Measurements from ENCODE around the gene ABCD1.
"Not testable (repeated sequence)": the region's sequence is repeated elsewhere in the genome, so short reads cannot be mapped to it uniquely, and the experiment has no call there.

Gene ABCD1

DNA sequence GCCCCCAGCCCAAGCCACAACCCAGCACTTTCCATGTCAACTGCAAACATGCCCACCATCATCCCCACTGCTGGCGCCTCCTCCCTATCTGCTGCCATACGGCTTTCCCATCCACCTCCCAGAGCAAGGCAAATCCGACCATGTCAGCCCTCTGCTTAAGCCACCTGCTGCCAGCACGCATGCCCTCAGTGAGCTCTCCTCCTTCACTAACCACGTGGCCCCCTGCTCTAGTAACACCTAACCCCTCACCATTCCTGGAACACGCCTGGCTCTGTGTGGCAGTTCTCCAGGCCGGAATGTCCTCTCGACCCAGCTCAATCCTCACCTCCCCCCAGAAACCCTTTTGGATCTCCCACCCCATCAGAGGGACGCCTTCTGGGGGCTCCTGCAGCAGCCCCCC, 17.9 kb upstream of the ABCD1 start:
- no peak for DNase-seq (ENCODE audit: extremely low read depth in 1 of 2, low read depth in 1 of 2)

- no peak for DNase-seq (ENCODE audit: extremely low read depth in 1 of 2, low read depth in 1 of 2)
These were observed 17.2 kb upstream of the ABCD1 start for GRCh38 chrX:153707406-153707805.

GRCh38 chrX:153708415-153708814, 16.2 kb upstream of the ABCD1 start:
- no peak for DNase-seq (ENCODE audit: extremely low read depth in 1 of 2, low read depth in 1 of 2)

GRCh38 chrX:153709726-153710674, 14.7 kb upstream of the ABCD1 start:
- DNase-seq (ENCODE audit: extremely low read depth in 1 of 2, low read depth in 1 of 2): no peak

GRCh38 chrX:153714256-153714655, 10.4 kb upstream of the ABCD1 start:
- DNase-seq (ENCODE audit: extremely low read depth in 1 of 2, low read depth in 1 of 2): no peak

- no peak for DNase-seq (ENCODE audit: extremely low read depth in 1 of 2, low read depth in 1 of 2)
These were observed 7.2 kb upstream of the ABCD1 start for GRCh38 chrX:153717445-153717844.

- DNase-seq (ENCODE audit: extremely low read depth in 1 of 2, low read depth in 1 of 2): no peak
These were observed 5.4 kb upstream of the ABCD1 start for GRCh38 chrX:153719238-153719637.

- DNase-seq (ENCODE audit: extremely low read depth in 1 of 2, low read depth in 1 of 2): no peak
These were observed 5.0 kb upstream of the ABCD1 start for GRCh38 chrX:153719701-153720100.

- no peak for DNase-seq (ENCODE audit: extremely low read depth in 1 of 2, low read depth in 1 of 2)
These were observed 1.8 kb upstream of the ABCD1 start for GRCh38 chrX:153722704-153723350.

DNA sequence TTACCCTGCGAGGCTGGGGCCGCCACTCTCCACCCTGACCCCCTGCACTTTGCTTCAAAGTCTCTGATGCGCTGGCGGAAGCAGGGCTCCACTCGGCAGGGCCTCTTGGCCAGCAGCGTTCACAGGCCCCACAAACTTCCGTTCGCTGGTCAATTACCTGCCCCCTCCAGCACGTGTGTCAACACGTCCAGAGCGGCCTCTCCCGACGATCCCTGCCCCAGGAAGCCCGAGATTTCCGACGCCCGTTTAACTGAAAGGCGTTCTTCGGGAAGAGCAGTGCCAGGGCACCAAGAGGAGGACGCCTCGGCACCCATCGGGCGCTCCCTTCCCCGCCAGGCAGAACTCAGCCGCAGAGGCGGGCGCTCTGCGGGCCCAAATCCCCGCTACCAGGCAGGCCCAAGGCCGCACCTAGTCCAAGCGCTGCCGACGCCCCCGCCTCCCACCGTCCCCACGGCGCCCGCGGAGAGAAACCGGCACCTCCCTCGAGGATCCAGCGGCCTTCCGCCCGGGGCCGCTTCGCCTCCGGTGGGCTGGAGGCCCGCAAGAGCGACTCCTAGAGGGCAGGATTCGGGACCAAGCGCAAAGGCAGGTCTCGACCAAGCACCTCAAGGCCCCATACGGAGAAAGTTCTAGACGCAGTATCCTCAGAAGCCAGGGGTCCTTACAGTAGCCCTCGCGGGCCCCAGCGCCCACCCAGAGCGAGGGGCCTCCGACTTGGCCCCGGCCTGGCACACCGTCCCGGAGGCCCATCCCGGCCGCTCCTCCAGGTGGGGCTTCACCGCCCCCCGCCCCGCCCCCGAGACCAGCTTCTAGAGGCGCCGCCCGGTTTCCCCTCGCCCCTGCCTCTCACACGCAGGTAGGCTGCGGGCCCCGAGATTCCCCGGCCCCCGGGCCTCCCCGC, 1.1 kb upstream of the ABCD1 start:
- DNase-seq (ENCODE audit: extremely low read depth in 1 of 2, low read depth in 1 of 2): peak in 1 of 2 donors; percentile 16

DNA sequence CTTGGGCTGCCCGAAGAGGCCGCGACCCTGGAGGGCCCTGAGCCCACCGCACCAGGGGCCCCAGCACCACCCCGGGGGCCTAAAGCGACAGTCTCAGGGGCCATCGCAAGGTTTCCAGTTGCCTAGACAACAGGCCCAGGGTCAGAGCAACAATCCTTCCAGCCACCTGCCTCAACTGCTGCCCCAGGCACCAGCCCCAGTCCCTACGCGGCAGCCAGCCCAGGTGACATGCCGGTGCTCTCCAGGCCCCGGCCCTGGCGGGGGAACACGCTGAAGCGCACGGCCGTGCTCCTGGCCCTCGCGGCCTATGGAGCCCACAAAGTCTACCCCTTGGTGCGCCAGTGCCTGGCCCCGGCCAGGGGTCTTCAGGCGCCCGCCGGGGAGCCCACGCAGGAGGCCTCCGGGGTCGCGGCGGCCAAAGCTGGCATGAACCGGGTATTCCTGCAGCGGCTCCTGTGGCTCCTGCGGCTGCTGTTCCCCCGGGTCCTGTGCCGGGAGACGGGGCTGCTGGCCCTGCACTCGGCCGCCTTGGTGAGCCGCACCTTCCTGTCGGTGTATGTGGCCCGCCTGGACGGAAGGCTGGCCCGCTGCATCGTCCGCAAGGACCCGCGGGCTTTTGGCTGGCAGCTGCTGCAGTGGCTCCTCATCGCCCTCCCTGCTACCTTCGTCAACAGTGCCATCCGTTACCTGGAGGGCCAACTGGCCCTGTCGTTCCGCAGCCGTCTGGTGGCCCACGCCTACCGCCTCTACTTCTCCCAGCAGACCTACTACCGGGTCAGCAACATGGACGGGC, 579 bp downstream of the ABCD1 start:
- no peak for DNase-seq (ENCODE audit: extremely low read depth in 1 of 2, low read depth in 1 of 2)

DNA sequence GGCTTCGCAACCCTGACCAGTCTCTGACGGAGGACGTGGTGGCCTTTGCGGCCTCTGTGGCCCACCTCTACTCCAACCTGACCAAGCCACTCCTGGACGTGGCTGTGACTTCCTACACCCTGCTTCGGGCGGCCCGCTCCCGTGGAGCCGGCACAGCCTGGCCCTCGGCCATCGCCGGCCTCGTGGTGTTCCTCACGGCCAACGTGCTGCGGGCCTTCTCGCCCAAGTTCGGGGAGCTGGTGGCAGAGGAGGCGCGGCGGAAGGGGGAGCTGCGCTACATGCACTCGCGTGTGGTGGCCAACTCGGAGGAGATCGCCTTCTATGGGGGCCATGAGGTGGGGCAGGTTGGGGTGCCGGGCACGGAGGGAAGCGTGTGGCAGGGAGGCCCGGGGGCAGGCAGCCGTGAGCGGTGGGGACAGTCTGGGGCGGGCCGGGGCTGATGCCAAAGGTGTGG, 1.2 kb downstream of the ABCD1 start:
- no peak for DNase-seq (ENCODE audit: extremely low read depth in 1 of 2, low read depth in 1 of 2)

- no peak for DNase-seq (ENCODE audit: extremely low read depth in 1 of 2, low read depth in 1 of 2)
These were observed 1.8 kb downstream of the ABCD1 start for GRCh38 chrX:153726286-153727122.

DNA sequence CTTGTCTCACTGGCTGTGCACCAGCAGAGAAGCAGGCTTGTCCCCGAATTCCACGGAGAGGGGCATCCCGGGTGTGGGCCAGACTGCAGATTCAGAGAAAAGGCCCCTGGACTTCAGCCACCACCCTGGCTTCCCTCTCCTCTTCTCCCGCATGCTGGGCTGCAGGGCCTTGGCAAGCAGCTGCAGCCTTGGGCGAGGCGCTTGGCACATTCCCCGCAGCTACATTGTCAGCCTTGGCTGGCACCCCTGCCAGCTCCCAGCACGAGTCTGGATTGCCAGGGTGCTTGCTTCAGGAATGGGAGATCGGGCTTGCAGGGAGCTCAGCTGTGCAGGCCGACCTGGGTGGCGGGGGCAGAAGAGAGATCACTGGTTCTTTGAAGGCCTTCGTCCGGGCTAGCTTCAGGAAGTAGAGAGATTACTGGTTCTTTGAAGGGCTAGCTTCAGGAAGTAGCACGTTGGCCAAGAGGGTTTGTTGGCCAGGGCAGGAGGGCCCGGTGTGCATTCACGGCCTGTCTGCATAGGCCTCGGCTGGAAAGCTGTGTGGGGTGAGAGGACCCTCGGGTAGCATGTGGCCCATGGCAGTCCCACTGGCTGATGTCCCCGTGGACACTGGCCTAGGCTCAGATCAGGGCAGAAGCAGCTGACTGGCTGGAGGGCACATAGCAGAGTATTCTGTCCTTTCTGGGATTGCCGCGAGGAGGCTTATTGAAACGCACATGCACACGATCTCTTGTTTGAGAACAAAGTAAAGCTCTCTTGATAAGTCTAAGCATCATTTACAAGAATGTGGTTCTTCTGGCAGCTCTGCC, 2.7 kb downstream of the ABCD1 start:
- no peak for DNase-seq (ENCODE audit: extremely low read depth in 1 of 2, low read depth in 1 of 2)

DNA sequence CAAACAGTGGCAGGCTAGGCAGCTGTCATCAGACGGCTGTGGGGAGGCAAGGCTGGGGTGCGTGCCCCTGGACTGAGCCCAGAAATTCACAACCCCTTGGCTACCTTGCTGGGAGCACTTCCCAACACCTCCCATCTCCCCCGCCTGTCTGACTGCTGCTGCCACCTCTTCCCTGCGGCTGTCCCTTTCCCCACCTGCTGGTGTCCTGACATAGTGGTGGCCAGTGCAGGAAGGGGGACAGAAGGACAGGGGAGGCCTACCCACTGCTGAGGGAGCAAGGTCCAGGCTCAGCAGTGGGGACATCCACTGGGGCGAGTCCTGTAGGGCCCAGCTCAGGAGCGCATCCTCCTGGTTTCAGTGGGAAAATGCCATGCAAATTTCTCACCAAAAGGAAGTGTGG, 3.4 kb downstream of the ABCD1 start:
- DNase-seq (ENCODE audit: extremely low read depth in 1 of 2, low read depth in 1 of 2): no peak

- DNase-seq (ENCODE audit: extremely low read depth in 1 of 2, low read depth in 1 of 2): no peak
These were observed 4.4 kb downstream of the ABCD1 start for GRCh38 chrX:153728951-153729631.

- not testable (repeated sequence) for DNase-seq (ENCODE audit: extremely low read depth in 1 of 2, low read depth in 1 of 2)
These were observed 5.5 kb downstream of the ABCD1 start for GRCh38 chrX:153730115-153730514.
